Measurements from ENCODE around the gene UTS2R. TPM values are rescaled to one million over a fixed set of nuclear protein-coding genes. Genes with fewer than 3 reads are reported as not detected.
"Not testable (repeated sequence)": the region's sequence is repeated elsewhere in the genome, so short reads cannot be mapped to it uniquely, and the experiment has no call there.

Gene UTS2R
- total RNA-seq, 4 donors from 2014 or later, result not detected

DNA sequence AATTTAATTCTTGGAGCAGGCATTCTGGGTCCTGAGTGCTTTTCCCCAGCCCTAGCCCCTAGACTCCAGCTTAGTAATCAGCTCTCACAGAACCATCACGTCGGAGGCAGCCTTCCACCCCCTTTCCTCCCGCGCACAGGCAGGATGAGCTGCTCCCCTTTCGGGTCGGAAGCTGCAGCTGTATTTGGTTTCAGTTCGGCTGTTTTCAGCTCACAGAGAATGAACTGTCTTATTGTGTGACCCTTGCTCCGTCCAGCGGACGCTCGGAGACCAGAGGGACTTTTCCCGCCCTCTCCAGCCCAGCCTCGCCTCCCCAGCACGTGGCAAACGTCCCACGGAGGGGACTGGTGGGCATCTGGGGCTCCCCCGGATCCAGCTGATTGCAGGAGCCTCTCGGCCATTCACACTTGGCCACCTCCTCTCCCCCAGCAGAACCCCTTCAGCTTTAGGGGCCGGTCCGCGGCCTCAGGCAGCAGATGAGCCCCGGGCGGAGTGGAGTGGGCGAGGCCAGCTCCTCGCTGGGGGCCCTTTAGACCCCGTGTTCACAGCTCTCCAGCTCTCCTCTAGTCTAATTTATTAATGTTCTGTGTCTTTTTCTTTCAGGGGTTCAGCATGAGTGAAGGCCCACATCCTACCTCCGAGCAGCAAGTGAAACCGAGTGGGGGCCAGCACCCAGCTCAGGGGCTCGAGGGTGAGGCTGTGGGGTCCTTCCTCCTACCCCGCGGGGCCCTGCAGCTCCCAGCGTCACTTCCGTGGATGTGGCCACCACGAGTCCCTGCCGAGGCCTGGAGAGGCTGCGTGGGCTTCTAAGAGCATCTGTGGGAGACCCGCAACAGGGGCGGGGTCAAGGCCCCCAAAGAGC lies 863 bp upstream of the UTS2R start:
- Histone ChIP-seq H3K27me3 (peaks cover 70% of the 10 kb centered on the region), H3K4me3 (peak overlapping the region; percentile 42)
- TF ChIP-seq POLR2A (IDR thresholded peaks at IDR 0.05), result no peak
- no peak for TF ChIP-seq EP300 (IDR thresholded peaks at IDR 0.05)
- TF ChIP-seq POLR2AphosphoS5 (IDR thresholded peaks at IDR 0.05), result no peak
- TF ChIP-seq, protein P1, sequence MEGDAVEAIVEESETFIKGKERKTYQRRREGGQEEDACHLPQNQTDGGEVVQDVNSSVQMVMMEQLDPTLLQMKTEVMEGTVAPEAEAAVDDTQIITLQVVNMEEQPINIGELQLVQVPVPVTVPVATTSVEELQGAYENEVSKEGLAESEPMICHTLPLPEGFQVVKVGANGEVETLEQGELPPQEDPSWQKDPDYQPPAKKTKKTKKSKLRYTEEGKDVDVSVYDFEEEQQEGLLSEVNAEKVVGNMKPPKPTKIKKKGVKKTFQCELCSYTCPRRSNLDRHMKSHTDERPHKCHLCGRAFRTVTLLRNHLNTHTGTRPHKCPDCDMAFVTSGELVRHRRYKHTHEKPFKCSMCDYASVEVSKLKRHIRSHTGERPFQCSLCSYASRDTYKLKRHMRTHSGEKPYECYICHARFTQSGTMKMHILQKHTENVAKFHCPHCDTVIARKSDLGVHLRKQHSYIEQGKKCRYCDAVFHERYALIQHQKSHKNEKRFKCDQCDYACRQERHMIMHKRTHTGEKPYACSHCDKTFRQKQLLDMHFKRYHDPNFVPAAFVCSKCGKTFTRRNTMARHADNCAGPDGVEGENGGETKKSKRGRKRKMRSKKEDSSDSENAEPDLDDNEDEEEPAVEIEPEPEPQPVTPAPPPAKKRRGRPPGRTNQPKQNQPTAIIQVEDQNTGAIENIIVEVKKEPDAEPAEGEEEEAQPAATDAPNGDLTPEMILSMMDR (IDR thresholded peaks at IDR 0.05), result no peak

DNA sequence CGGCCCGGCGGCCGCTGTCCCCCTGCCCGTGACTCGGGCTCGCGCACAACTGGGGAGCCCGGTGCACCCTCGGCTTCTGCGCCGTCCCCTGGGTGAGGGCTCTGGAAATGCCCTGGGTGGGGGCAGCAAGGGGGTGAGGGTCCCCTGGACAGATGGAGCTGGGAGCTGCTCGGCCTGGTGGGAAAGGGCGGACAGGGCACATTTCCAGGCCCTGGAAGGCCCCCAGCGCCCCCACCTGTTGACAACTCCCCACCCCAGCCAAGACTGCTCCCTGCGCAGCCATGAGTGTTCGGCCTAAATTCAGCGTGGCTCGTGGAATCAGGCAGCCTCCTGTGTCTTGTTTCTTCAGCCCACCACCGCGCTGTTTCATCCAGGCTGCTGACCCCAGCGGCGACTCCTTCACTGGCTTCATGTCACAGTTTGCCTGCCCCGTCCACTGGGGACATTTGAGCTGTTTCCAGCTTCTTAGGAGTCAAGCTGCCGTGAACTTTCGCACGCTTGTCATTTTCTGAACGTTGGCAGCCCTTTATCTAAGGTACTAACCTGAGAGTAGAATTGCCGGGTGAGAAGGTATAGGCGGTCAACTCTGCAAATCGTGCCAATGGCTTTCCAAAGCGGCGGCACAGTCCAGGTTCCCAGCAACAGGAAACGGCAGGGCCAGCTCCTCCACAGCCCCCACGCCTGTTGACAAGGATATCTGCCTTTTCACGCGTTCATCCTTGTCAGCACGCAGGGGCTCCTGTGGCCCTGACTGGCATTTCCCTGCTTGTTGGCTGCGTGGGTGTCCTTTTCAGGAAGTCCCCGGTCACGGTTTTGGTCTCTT lies 895 bp downstream of the UTS2R start:
- Histone ChIP-seq H3K36me3 (no peaks in the 10 kb centered on the region), H3K27me3 (peaks cover 75% of the 10 kb centered on the region), H3K4me1 (peaks cover 23% of the 10 kb centered on the region), H3K9me3 (no peaks in the 10 kb centered on the region), H3K4me3 (no peak overlapping the region), H3K27ac (no peak overlapping the region)
- no peak for DNase-seq (ENCODE audit: low spot score in 2 of 2)
- 80% methylated on average over 27 of the region's 41 CpGs for WGBS
- TF ChIP-seq POLR2A (IDR thresholded peaks at IDR 0.05), result no peak
- no peak for TF ChIP-seq EP300 (IDR thresholded peaks at IDR 0.05)
- TF ChIP-seq, protein P1 (IDR thresholded peaks at IDR 0.05), result no peak
- no peak for TF ChIP-seq POLR2AphosphoS5 (IDR thresholded peaks at IDR 0.05)

More for the DNA sequence above, 863 bp upstream of the UTS2R start:
- no peaks in the 10 kb centered on the region for H3K36me3 ChIP-seq
- 28% methylated on average over 23 of the region's 38 CpGs for WGBS
- no peaks in the 10 kb centered on the region for H3K9me3 ChIP-seq
- peaks cover 23% of the 10 kb centered on the region for H3K4me1 ChIP-seq
- no peak for DNase-seq (ENCODE audit: low spot score in 2 of 2)
- no peak overlapping the region for H3K27ac ChIP-seq

GRCh38 chr17:82373072-82373452 lies 1.5 kb downstream of the UTS2R start:
- DNase-seq (ENCODE audit: low spot score in 2 of 2); H3K27ac ChIP-seq; H3K36me3 ChIP-seq; H3K4me3 ChIP-seq; H3K9me3 ChIP-seq: not testable (repeated sequence)
- Histone ChIP-seq H3K4me1 (peaks cover 23% of the 10 kb centered on the region), H3K27me3 (peaks cover 75% of the 10 kb centered on the region)
- WGBS, result 89% methylated on average over 10 of the region's 10 CpGs

GRCh38 chr17:82373731-82374625 lies 2.4 kb downstream of the UTS2R start:
- TF ChIP-seq, protein P1 (IDR thresholded peaks at IDR 0.05), result no peak
- no peak for TF ChIP-seq EP300 (IDR thresholded peaks at IDR 0.05)
- TF ChIP-seq POLR2AphosphoS5 (IDR thresholded peaks at IDR 0.05), result no peak
- WGBS, result 91% methylated on average over 11 of the region's 37 CpGs

DNA sequence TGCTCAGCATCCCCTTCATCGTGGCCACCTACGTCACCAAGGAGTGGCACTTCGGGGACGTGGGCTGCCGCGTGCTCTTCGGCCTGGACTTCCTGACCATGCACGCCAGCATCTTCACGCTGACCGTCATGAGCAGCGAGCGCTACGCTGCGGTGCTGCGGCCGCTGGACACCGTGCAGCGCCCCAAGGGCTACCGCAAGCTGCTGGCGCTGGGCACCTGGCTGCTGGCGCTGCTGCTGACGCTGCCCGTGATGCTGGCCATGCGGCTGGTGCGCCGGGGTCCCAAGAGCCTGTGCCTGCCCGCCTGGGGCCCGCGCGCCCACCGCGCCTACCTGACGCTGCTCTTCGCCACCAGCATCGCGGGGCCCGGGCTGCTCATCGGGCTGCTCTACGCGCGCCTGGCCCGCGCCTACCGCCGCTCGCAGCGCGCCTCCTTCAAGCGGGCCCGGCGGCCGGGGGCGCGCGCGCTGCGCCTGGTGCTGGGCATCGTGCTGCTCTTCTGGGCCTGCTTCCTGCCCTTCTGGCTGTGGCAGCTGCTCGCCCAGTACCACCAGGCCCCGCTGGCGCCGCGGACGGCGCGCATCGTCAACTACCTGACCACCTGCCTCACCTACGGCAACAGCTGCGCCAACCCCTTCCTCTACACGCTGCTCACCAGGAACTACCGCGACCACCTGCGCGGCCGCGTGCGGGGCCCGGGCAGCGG lies 3.2 kb downstream of the UTS2R start:
- H3K27ac ChIP-seq, result no peak overlapping the region
- H3K4me1 ChIP-seq, result peaks cover 23% of the 10 kb centered on the region
- no peaks in the 10 kb centered on the region for H3K9me3 ChIP-seq
- H3K27me3 ChIP-seq, result peaks cover 86% of the 10 kb centered on the region
- no peaks in the 10 kb centered on the region for H3K36me3 ChIP-seq
- 35% methylated on average over 29 of the region's 79 CpGs for WGBS
- TF ChIP-seq POLR2AphosphoS5 (IDR thresholded peaks at IDR 0.05), result no peak
- no peak for TF ChIP-seq EP300 (IDR thresholded peaks at IDR 0.05)
- TF ChIP-seq POLR2A (IDR thresholded peaks at IDR 0.05), result no peak
- TF ChIP-seq, protein P1 (IDR thresholded peaks at IDR 0.05), result no peak
- no peak overlapping the region for H3K4me3 ChIP-seq
- no peak for DNase-seq (ENCODE audit: low spot score in 2 of 2)

More at GRCh38 chr17:82373731-82374625, 2.4 kb downstream of the UTS2R start:
- Histone ChIP-seq H3K36me3 (no peaks in the 10 kb centered on the region), H3K4me1 (peaks cover 23% of the 10 kb centered on the region), H3K27ac (no peak overlapping the region), H3K27me3 (peaks cover 81% of the 10 kb centered on the region), H3K9me3 (no peaks in the 10 kb centered on the region), H3K4me3 (no peak overlapping the region)
- DNase-seq (ENCODE audit: low spot score in 2 of 2), result no peak

Data from suprapubic skin (tissue), 4 donors.